SK-MEL-5 (cell line): ENCODE results near the gene LIN54. TPM values are rescaled to one million over a fixed set of nuclear protein-coding genes. Genes with fewer than 3 reads are reported as not detected.

Experiments used
- DNase-seq: peaks from one replicate; pipeline ENCODE4 v3.0.0-alpha.2; 2016; ENCODE audit warnings: low read depth, low spot score
- in situ Hi-C: cut with HindIII; loops from 2 replicates; pipeline ENCODE4 v1.10.0; 2016; ENCODE audit warnings: low sequenced_read_pairs, high pct_unique_total_duplicates, low pct_unique_long_range_greater_than_20kb
- total RNA-seq: library from RNA; depleted of rRNA; stranded (reverse); fragments of >200 nt; shearing (Covaris generic); gene quantifications from 2 replicates; pipeline ENCODE4 v1.2.3, GENCODE V29; 2014

Gene LIN54
- total RNA-seq, 1 experiment from 2014 or later: 21.2 TPM

GRCh38 chr4:82906469-82906868 lies 104.2 kb downstream of the LIN54 start:
- in situ Hi-C loops: no loop called here
- no peak for DNase-seq

GRCh38 chr4:82905205-82905604 lies 105.4 kb downstream of the LIN54 start:
- in situ Hi-C loops: no loop called here
- DNase-seq: peak; percentile 47

- DNase-seq: peak; percentile 94
- in situ Hi-C loops: no loop called here
Observed at GRCh38 chr4:82903737-82904136, 106.9 kb downstream of the LIN54 start.

- DNase-seq: no peak
- in situ Hi-C loops: no loop called here
Observed at GRCh38 chr4:82901183-82901718, 109.4 kb downstream of the LIN54 start.

GRCh38 chr4:82900411-82901182 lies 110.0 kb downstream of the LIN54 start, which contains the start of gene THAP9:
Gene THAP9 (plus strand): TSS chr4:82900735. CDS start chr4:82900803, 68 bp downstream.
- in situ Hi-C loops: no loop called here
- DNase-seq: peak; percentile 98

GRCh38 chr4:82900066-82900410 lies 110.6 kb downstream of the LIN54 start:
- DNase-seq: peak; percentile 46
- in situ Hi-C loops: no loop called here

- in situ Hi-C loops: no loop called here
- no peak for DNase-seq
Observed at GRCh38 chr4:82899374-82900065, 111.1 kb downstream of the LIN54 start.

- in situ Hi-C loops: no loop called here
- peak; percentile 21 for DNase-seq
Observed at GRCh38 chr4:82898322-82899243, 112.0 kb downstream of the LIN54 start.

GRCh38 chr4:82896755-82897154 lies 113.9 kb downstream of the LIN54 start:
- in situ Hi-C loops: no loop called here
- no peak for DNase-seq

- in situ Hi-C loops: no loop called here
Observed at GRCh38 chr4:82893942-82894341, 116.7 kb downstream of the LIN54 start.

GRCh38 chr4:82892467-82892802 lies 118.2 kb downstream of the LIN54 start:
- in situ Hi-C loops: no loop called here

More at GRCh38 chr4:82893942-82894341, 116.7 kb downstream of the LIN54 start:
- peak; percentile 22 for DNase-seq

GRCh38 chr4:82891707-82892466 lies 118.7 kb downstream of the LIN54 start:
- in situ Hi-C loops: no loop called here
- no peak for DNase-seq

More at GRCh38 chr4:82892467-82892802, 118.2 kb downstream of the LIN54 start:
- no peak for DNase-seq

- DNase-seq: peak; percentile 92
- in situ Hi-C loops: no loop called here
Observed at GRCh38 chr4:82890901-82891706, 119.5 kb downstream of the LIN54 start, which contains the start of gene SEC31A. Gene SEC31A (minus strand): TSS chr4:82891153. CDS start chr4:82881936, 9,217 bp downstream.

- in situ Hi-C loops: no loop called here
- no peak for DNase-seq
Observed at GRCh38 chr4:82890528-82890900, 120.1 kb downstream of the LIN54 start.

GRCh38 chr4:82889287-82889686 lies 121.3 kb downstream of the LIN54 start:
- DNase-seq: no peak
- in situ Hi-C loops: no loop called here

- in situ Hi-C loops: no loop called here
- no peak for DNase-seq
Observed at GRCh38 chr4:82886147-82886942, 124.3 kb downstream of the LIN54 start.
